Erythroblast (primary cell): ENCODE results near the gene CGB3.

ENCODE experiments used
- DNase-seq, 2 experiments: peaks; one replicate each; lab custom pipeline; 2025; lab: John Stamatoyannopoulos, UW
- GATA1 ChIP-seq: IDR thresholded peaks from 2 replicates; pipeline ENCODE4 v1.6.1; 2011; ENCODE audit warnings: low read depth, mild to moderate bottlenecking, control low read depth, low read length, moderate library complexity
- POLR2A ChIP-seq: IDR thresholded peaks from 2 replicates; pipeline ENCODE4 v1.6.1; 2011; ENCODE audit warnings: mild to moderate bottlenecking, low read length

The CGB3 gene

GRCh38 chr19:49009828-49010227 is 14.3 kb downstream of the CGB3 start:
- no peak for TF ChIP-seq POLR2A
- TF ChIP-seq GATA1: no peak
- no peak for DNase-seq

- TF ChIP-seq POLR2A (no peak), GATA1 (no peak)
- DNase-seq: no peak
These were observed 17.2 kb downstream of the CGB3 start for GRCh38 chr19:49006905-49007304.

GRCh38 chr19:49004964-49005614 is 19.0 kb downstream of the CGB3 start:
- no peak for TF ChIP-seq POLR2A
- TF ChIP-seq GATA1: no peak
- DNase-seq: no peak

GRCh38 chr19:49004133-49004532 is 20.0 kb downstream of the CGB3 start:
- DNase-seq: no peak
- TF ChIP-seq POLR2A (no peak), GATA1 (no peak)

- peak in 1 of 2 experiments; percentile 73 for DNase-seq
- TF ChIP-seq POLR2A (no peak), GATA1 (no peak)
These were observed 24.4 kb downstream of the CGB3 start for GRCh38 chr19:48999481-49000325.

GRCh38 chr19:48997972-48998371 is 26.2 kb downstream of the CGB3 start:
- peak in 1 of 2 experiments; percentile 69 for DNase-seq
- TF ChIP-seq POLR2A: peak; percentile 20
- TF ChIP-seq GATA1: no peak

GRCh38 chr19:48994035-48994386 is 30.1 kb downstream of the CGB3 start:
- DNase-seq: no peak
- TF ChIP-seq GATA1 (no peak), POLR2A (peak; percentile 66)

GRCh38 chr19:48993175-48994034 is 30.7 kb downstream of the CGB3 start, which contains the start of the genes GYS1 and RUVBL2:
Gene GYS1, minus strand, starts transcription at chr19:48993309. Its CDS starts 197 bp downstream, at chr19:48993112.
Gene RUVBL2, plus strand, starts transcription at chr19:48993887. Its CDS starts 25 bp downstream, at chr19:48993912.
- DNase-seq: peak; percentile 100

GRCh38 chr19:48992581-48993174 is 31.5 kb downstream of the CGB3 start:
- TF ChIP-seq POLR2A (no peak), GATA1 (no peak)
- no peak for DNase-seq

More at GRCh38 chr19:48993175-48994034, 30.7 kb downstream of the CGB3 start, which contains the start of the genes GYS1 and RUVBL2:
- TF ChIP-seq GATA1 (no peak), POLR2A (peak; percentile 95)

GRCh38 chr19:48991873-48992580 is 32.1 kb downstream of the CGB3 start:
- TF ChIP-seq GATA1 (no peak), POLR2A (no peak)
- DNase-seq: no peak

- DNase-seq: no peak
- no peak for TF ChIP-seq POLR2A
- TF ChIP-seq GATA1: no peak
These were observed 33.0 kb downstream of the CGB3 start for GRCh38 chr19:48991011-48991609.

- TF ChIP-seq GATA1 (no peak), POLR2A (no peak)
- DNase-seq: no peak
These were observed 33.7 kb downstream of the CGB3 start for GRCh38 chr19:48990400-48990799.
